Skin epidermis (tissue), 12 donors: ENCODE measurements around the gene NFAT5.
A peak's percentile ranks its signal among the peaks of the same experiment; 100 is the strongest.

Experiments
- H3K27ac ChIP-seq, 21 experiments: fragments of 200-600 bp; sonication (generic) in 11 of 21; one replicate each; pipeline ENCODE4 v1.5.0; 2020; ENCODE audit warnings: mild to moderate bottlenecking in 3 of 21, inconsistent platforms in 2 of 21, moderate library complexity in 2 of 21
- H3K4me3 ChIP-seq, 7 experiments: fragments of 200-600 bp; sonication (generic) in 2 of 7; one replicate each; pipeline ENCODE4 v1.5.0; 2020; ENCODE audit warnings: inconsistent platforms in 2 of 7, mild to moderate bottlenecking in 2 of 7, moderate library complexity in 1 of 7

Gene NFAT5

GRCh38 chr16:69589434-69590269, 23.9 kb downstream of the NFAT5 start:
- Histone ChIP-seq H3K27ac (no peak overlapping the region), H3K4me3 (no peak overlapping the region)

GRCh38 chr16:69590590-69590989, 24.8 kb downstream of the NFAT5 start:
- Histone ChIP-seq H3K27ac (no peak overlapping the region), H3K4me3 (no peak overlapping the region)

- Histone ChIP-seq H3K4me3 (no peak overlapping the region), H3K27ac (no peak overlapping the region)
These were observed 28.0 kb downstream of the NFAT5 start for GRCh38 chr16:69593751-69594255.

DNA sequence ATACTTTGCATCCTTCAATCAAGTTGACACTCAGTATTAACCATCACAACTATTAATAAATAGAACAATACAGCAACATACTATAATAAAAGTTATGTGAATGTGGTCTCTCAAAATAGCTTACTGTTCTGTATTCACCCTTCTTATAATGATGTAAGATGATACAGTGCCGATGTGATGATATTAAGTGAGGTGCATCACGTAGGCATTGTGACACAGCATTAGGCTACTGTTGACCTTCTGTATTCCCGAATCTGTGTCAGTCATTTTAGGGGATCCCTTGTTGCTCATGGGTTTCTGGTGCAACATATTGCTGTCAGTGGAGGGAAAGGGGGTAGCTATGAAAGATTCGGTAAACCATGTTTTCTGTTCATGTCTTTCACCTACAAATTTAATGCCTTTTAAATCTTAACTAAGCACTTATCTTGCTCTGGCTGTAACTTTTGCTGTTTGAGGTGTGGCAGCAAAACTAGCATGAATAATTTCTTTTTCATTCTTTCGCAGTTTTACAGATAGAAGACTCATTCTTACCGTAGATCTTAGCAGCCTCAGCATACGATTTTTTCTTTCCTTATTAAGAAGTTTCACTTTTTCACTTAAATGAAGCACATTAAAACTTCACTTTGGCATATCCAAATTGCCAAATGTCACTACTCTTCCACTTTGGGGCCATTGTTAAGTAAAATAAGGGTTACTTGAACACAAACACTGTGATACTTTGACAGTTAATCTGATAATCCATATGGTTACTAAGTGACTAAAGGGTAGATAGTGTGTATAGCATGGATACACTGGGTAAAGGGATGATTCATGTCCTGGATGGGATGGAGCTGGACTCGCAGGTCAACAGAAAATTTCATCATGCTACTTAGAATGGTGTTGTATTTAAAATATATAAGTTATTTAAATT, 29.6 kb downstream of the NFAT5 start:
- Histone ChIP-seq H3K27ac (no peak overlapping the region), H3K4me3 (no peak overlapping the region)

- Histone ChIP-seq H3K4me3 (no peak overlapping the region), H3K27ac (no peak overlapping the region)
These were observed 31.0 kb downstream of the NFAT5 start for GRCh38 chr16:69596801-69597200.

- Histone ChIP-seq H3K4me3 (no peak overlapping the region), H3K27ac (no peak overlapping the region)
These were observed 32.3 kb downstream of the NFAT5 start for GRCh38 chr16:69598045-69598444.

- Histone ChIP-seq H3K4me3 (no peak overlapping the region), H3K27ac (no peak overlapping the region)
These were observed 34.0 kb downstream of the NFAT5 start for GRCh38 chr16:69599731-69600130.

- Histone ChIP-seq H3K27ac (no peak overlapping the region), H3K4me3 (no peak overlapping the region)
These were observed 34.4 kb downstream of the NFAT5 start for GRCh38 chr16:69600202-69600601.

GRCh38 chr16:69601250-69601649, 35.5 kb downstream of the NFAT5 start:
- Histone ChIP-seq H3K27ac (no peak overlapping the region), H3K4me3 (no peak overlapping the region)

- Histone ChIP-seq H3K4me3 (no peak overlapping the region), H3K27ac (no peak overlapping the region)
These were observed 41.2 kb downstream of the NFAT5 start for GRCh38 chr16:69606985-69607384.

- Histone ChIP-seq H3K27ac (no peak overlapping the region), H3K4me3 (no peak overlapping the region)
These were observed 41.9 kb downstream of the NFAT5 start for GRCh38 chr16:69607674-69608073.

DNA sequence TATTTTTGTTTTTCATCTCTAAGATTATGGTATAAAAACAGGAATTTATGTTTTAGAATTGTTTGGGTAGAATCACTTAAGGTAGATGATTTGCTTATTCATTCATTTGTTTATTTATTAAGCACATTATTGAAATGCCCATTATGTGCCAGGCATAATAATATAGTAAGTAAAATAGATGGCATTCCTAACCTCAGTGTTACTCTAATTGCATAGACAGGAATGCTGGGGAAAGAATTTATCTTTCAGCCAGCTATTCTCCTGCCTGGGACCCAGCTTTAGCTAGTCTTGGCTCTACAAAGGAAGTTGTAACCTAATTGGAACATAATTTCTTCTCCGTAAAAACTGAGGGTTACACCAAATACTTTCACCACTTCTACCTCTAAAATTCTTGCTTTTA, 44.6 kb downstream of the NFAT5 start:
- Histone ChIP-seq H3K4me3 (no peak overlapping the region), H3K27ac (no peak overlapping the region)

DNA sequence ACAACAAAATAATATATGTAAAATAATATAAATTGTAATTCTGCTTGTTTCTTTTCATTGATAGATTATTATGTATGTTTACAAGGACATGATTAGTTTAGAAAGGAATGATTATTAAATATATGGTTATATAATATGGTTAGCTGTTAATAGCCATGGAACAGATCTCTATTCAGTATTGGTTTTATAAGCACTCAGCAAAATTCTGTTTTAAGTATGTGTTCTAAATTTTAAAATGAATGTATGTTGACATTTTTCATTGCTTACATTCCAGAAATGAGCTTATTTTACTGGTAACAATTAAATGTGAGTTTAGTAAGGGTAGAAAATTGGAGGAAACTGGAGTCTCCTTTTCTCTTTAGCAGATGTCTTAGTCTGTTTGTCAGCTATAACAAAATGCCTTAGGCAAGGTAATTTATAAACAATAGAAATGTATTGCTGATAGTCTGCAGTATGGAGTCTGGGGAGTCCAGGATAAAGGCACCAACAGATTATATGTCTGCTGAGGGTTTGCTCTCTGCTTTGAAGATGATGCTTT, 45.4 kb downstream of the NFAT5 start:
- no peak overlapping the region for H3K4me3 ChIP-seq
- H3K27ac ChIP-seq = no peak overlapping the region

- Histone ChIP-seq H3K4me3 (no peak overlapping the region), H3K27ac (peak overlapping the region in 16 of 21 experiments; percentile 24 to 77 (median 47))
These were observed 47.8 kb downstream of the NFAT5 start for GRCh38 chr16:69613378-69614154.

- no peak overlapping the region for H3K4me3 ChIP-seq
- no peak overlapping the region for H3K27ac ChIP-seq
These were observed 49.8 kb downstream of the NFAT5 start for GRCh38 chr16:69615528-69615927.

- Histone ChIP-seq H3K27ac (no peak overlapping the region), H3K4me3 (no peak overlapping the region)
These were observed 50.3 kb downstream of the NFAT5 start for GRCh38 chr16:69616082-69616481.

DNA sequence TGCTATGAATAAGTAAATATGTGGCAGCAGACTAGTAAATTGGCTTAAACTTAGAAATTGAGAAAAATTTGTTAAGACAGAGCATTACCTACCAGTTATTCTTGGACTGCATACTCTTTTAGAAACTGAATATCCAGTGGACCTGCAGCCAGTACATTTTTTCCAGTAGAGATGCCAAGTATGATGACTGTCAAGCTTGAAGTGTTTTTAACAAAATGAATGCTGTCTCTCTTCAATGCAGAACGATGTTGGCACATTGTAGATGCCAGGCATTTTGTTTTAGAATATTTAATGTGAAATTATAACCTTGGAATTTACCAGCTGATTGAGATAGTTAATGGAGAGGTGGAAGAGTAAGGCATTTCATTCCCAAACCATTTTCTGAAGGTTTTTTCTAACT, 52.5 kb downstream of the NFAT5 start:
- H3K4me3 ChIP-seq = no peak overlapping the region
- no peak overlapping the region for H3K27ac ChIP-seq

- Histone ChIP-seq H3K27ac (peak overlapping the region in 2 of 21 experiments; percentile 46 to 51), H3K4me3 (no peak overlapping the region)
These were observed 53.0 kb downstream of the NFAT5 start for GRCh38 chr16:69618721-69619120.

GRCh38 chr16:69619514-69619913, 53.7 kb downstream of the NFAT5 start:
- Histone ChIP-seq H3K4me3 (no peak overlapping the region), H3K27ac (peak overlapping the region in 2 of 21 experiments; percentile 46 to 51)

- Histone ChIP-seq H3K27ac (no peak overlapping the region), H3K4me3 (no peak overlapping the region)
These were observed 54.8 kb downstream of the NFAT5 start for GRCh38 chr16:69620573-69620972.
